Tibial nerve (tissue), 3 donors: Measurements from ENCODE around the gene ZNF135.

ENCODE experiments used
- CTCF ChIP-seq, 5 experiments: fragments of 200-600 bp in 3 of 5; fragments of 450-650 bp in 2 of 5; sonication (generic) in 3 of 5; IDR thresholded peaks; one replicate each; pipeline ENCODE4 v1.5.1; 2016 to 2019; ENCODE audit warnings: antibody characterized with exemption in 5 of 5, mild to moderate bottlenecking in 3 of 5, moderate library complexity in 2 of 5
- POLR2A ChIP-seq, 2 donors: fragments of 450-650 bp; IDR thresholded peaks; one replicate each; pipeline ENCODE4 v1.6.1; 2017; ENCODE audit warnings: antibody characterized with exemption in 2 of 2, mild to moderate bottlenecking in 2 of 2, moderate library complexity in 2 of 2

DNA sequence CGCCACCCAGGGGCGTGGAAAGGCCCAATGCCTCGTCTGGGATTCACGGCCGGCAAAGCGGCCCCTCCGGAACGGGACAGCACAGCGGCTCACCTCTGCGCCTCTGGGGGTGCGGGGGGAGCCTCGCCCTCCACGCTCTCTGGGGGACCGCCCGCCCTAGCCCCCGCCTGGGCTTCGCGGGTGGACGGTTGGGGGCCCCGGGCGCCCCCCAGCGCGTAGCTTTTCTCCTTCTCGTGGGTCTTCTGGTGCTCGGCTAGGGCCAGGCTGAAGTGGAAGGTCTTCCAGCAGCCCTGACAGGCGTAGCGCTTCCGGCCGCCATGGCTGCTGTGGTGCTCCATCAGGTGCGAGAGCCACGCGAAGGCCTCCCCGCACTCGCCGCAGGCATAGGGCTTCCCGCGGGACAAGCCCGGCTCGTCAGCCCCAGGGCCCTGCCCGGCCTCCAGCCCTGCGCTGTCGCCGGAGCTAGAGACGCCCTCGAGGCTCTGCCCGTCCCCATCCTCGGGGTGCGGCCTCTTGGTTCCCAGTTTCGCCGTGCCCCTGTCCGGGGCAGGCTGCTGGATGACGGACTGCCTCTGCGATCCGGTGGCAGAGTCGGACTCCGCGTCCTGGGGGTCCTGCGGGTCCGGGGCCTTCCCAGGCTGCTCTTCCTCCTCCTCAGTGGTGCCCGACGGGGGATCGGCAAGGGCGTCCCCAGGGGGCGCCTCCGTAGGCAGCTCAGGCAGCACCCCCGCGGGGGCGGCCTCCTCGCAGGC is 25.7 kb downstream of the ZNF135 start:
- TF ChIP-seq CTCF (IDR thresholded peaks at IDR 0.05), result no peak
- TF ChIP-seq POLR2A (IDR thresholded peaks at IDR 0.05), result no peak
